MCF 10A (cell line): ENCODE data around the gene STAT6. TPM values are rescaled to one million over a fixed set of nuclear protein-coding genes. Genes with fewer than 3 reads are reported as not detected.

Experiments used
- BruUV-seq: library from RNA; stranded (reverse); fragments of 400-500 nt; replicated peaks from 2 replicates; lab custom pipeline; 2021; lab: Mats Ljungman, UMichigan
- CTCF ChIA-PET: fragments of 300-600 bp; sonication (Branson Sonifier 250); formaldehyde crosslinking; extraction: SDS; loops from one replicate; lab custom pipeline; 2021; ENCODE audit warnings: antibody characterized with exemption, inconsistent platforms; lab: Yijun Ruan, JAX
- POLR2A ChIA-PET: fragments of 300-600, 350-650 bp; sonication (Branson Sonifier 250); formaldehyde crosslinking; extraction: SDS; loops from one replicate; lab custom pipeline; 2020; ENCODE audit warnings: antibody characterized with exemption, inconsistent platforms; lab: Yijun Ruan, JAX
- DNase-seq: peaks from one replicate; pipeline ENCODE4 v3.0.0-alpha.2; 2018; ENCODE audit not compliant: unreplicated experiment
- H3K27ac Mint-ChIP-seq: one replicate; pipeline ENCODE4 v1.8.0; 2022; ENCODE audit warnings: mild to moderate bottlenecking, low read depth, mixed read lengths; ENCODE audit not compliant: unreplicated experiment
- H3K27me3 Mint-ChIP-seq: one replicate; pipeline ENCODE4 v1.8.0; 2022; ENCODE audit warnings: mixed read lengths; ENCODE audit not compliant: insufficient read depth, unreplicated experiment
- H3K36me3 Mint-ChIP-seq: one replicate; pipeline ENCODE4 v1.8.0; 2022; ENCODE audit warnings: mild to moderate bottlenecking, moderate library complexity, mixed read lengths; ENCODE audit not compliant: insufficient read depth, unreplicated experiment
- H3K4me1 Mint-ChIP-seq: one replicate; pipeline ENCODE4 v1.8.0; 2022; ENCODE audit warnings: mixed read lengths; ENCODE audit not compliant: insufficient read depth, unreplicated experiment
- H3K4me3 Mint-ChIP-seq: one replicate; pipeline ENCODE4 v1.8.0; 2022; ENCODE audit warnings: mild to moderate bottlenecking, moderate library complexity, mixed read lengths; ENCODE audit not compliant: unreplicated experiment
- H3K9me3 Mint-ChIP-seq: one replicate; pipeline ENCODE4 v1.8.0; 2022; ENCODE audit warnings: mixed read lengths; ENCODE audit not compliant: unreplicated experiment
- CTCF ChIP-seq: fragments of 200-600 bp; IDR thresholded peaks from one replicate; pipeline ENCODE4 v1.8.0; 2022; ENCODE audit warnings: antibody characterized with exemption, mild to moderate bottlenecking; ENCODE audit not compliant: unreplicated experiment
- intact Hi-C: fragments of 100-400 bp; cut with micrococcal nuclease; formaldehyde crosslinking; loops from 2 replicates; pipeline ENCODE4 v1.14.1; 2022
- total RNA-seq: library from RNA; stranded (reverse); gene quantifications from 2 replicates; pipeline ENCODE4 v1.2.3, GENCODE V29; 2022

The STAT6 gene
- total RNA-seq, 1 experiment from 2014 or later: 99.7 TPM

GRCh38 chr12:57130941-57131340 is 19.8 kb upstream of the STAT6 start:
- Mint-ChIP-seq H3K9me3 (no peaks in the 10 kb centered on the region), H3K36me3 (peaks cover 5% of the 10 kb centered on the region), H3K27ac (no peak overlapping the region), H3K4me1 (peaks cover 47% of the 10 kb centered on the region), H3K27me3 (no peaks in the 10 kb centered on the region), H3K4me3 (peak overlapping the region; percentile 22)
- CTCF ChIA-PET: interaction anchor here (0.6 to 19.4 kb wide), 3 partner anchors 47 to 472 kb away, joined by 3 to 530 read pairs (median 4); no protein-coding TSS in a partner anchor
- DNase-seq: no peak
- no peak for TF ChIP-seq CTCF
- intact Hi-C loops: no loop called here
- POLR2A ChIA-PET: interaction anchor here (1.1 to 5.4 kb wide), 6 partner anchors 18 to 45 kb away, joined by 3 to 36 read pairs (median 6); no protein-coding TSS in a partner anchor
- BruUV-seq: no TSS peak

DNA sequence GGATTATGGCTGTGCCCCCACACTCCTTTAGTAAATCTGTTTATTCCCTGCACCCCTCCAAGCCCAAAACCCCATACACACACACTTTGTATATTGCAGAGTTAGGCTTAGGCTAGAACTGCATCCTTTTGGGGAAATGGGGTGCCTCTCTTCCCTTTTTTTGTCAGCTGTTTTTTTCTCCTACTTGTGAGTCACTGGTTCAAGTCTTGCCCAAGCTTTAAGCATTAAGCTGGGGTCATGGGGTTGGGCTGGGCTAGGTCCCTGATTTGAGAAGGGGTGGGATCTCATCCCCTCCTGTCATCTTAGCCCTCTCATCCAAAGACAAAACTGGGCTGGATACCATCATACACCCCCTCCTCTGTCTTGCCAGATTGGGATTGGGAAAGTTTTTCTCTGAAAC is 18.7 kb upstream of the STAT6 start:
- Mint-ChIP-seq H3K4me1 (peaks cover 47% of the 10 kb centered on the region), H3K4me3 (peak overlapping the region; percentile 86), H3K36me3 (no peaks in the 10 kb centered on the region), H3K27me3 (no peaks in the 10 kb centered on the region), H3K27ac (no peak overlapping the region), H3K9me3 (no peaks in the 10 kb centered on the region)
- no peak for TF ChIP-seq CTCF
- CTCF ChIA-PET: interaction anchor here (0.6 to 19.4 kb wide), 2 partner anchors 48 to 113 kb away, joined by 3 to 530 read pairs; no protein-coding TSS in a partner anchor
- peak; percentile 52 for DNase-seq
- POLR2A ChIA-PET: interaction anchor here (0.5 to 5.4 kb wide), 6 partner anchors 19 to 770 kb away, joined by 3 to 36 read pairs (median 6); partner anchors contain the start of gene STAT2
- no TSS peak for BruUV-seq
- intact Hi-C loops: no loop called here

- Mint-ChIP-seq H3K36me3 (no peaks in the 10 kb centered on the region), H3K27ac (no peak overlapping the region), H3K4me3 (peak overlapping the region; percentile 86), H3K4me1 (peaks cover 45% of the 10 kb centered on the region), H3K27me3 (no peaks in the 10 kb centered on the region), H3K9me3 (no peaks in the 10 kb centered on the region)
- no peak for DNase-seq
- no TSS peak for BruUV-seq
- no peak for TF ChIP-seq CTCF
- intact Hi-C loops: no loop called here
- CTCF ChIA-PET: interaction anchor here (0.5 to 19.4 kb wide), 4 partner anchors 14 to 368 kb away, joined by 3 to 530 read pairs (median 3); no protein-coding TSS in a partner anchor
- POLR2A ChIA-PET: interaction anchor here (0.5 to 6.5 kb wide), 7 partner anchors 18 to 769 kb away, joined by 3 to 111 read pairs (median 12); partner anchors contain the start of genes STAT2 and STAT6
These were observed 18.2 kb upstream of the STAT6 start for GRCh38 chr12:57129321-57129842.

DNA sequence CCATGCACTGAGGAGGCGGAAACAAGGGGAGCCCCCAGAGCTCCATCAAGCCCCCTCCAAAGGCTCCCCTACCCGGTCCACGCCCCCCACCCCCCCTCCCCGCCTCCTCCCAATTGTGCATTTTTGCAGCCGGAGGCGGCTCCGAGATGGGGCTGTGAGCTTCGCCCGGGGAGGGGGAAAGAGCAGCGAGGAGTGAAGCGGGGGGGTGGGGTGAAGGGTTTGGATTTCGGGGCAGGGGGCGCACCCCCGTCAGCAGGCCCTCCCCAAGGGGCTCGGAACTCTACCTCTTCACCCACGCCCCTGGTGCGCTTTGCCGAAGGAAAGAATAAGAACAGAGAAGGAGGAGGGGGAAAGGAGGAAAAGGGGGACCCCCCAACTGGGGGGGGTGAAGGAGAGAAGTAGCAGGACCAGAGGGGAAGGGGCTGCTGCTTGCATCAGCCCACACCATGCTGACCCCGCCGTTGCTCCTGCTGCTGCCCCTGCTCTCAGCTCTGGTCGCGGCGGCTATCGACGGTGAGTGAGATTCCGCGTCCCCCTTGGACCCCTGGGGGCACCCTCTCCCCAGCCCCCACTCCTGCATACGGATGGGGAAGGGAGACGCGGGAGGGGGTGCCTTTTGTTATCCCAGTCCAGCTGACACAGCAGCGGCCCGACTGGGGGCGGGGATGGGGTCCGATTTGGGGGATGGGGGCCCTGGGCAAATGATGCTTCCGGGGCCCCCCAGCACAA is 17.5 kb upstream of the STAT6 start:
- Mint-ChIP-seq H3K9me3 (no peaks in the 10 kb centered on the region), H3K27ac (peak overlapping the region; percentile 77), H3K27me3 (no peaks in the 10 kb centered on the region), H3K4me1 (peaks cover 38% of the 10 kb centered on the region), H3K4me3 (peak overlapping the region; percentile 86), H3K36me3 (no peaks in the 10 kb centered on the region)
- no peak for TF ChIP-seq CTCF
- no TSS peak for BruUV-seq
- POLR2A ChIA-PET: interaction anchor here (0.6 to 6.5 kb wide), 19 partner anchors 8 to 419 kb away, joined by 3 to 111 read pairs (median 5); partner anchors contain the start of genes NAB2, NACA and STAT6
- DNase-seq: no peak
- intact Hi-C loops: no loop called here
- CTCF ChIA-PET: interaction anchor here (0.5 to 19.4 kb wide), 8 partner anchors 13 to 369 kb away, joined by 3 to 530 read pairs (median 3); no protein-coding TSS in a partner anchor
